B cell (primary cell): ENCODE measurements around the gene EXD2. TPM values are rescaled to one million over a fixed set of nuclear protein-coding genes. Genes with fewer than 3 reads are reported as not detected.

Experiments
- polyA plus RNA-seq: library from polyadenylated mRNA; depleted of rRNA; stranded (reverse); fragments of >200 nt; gene quantifications from 2 replicates; pipeline ENCODE4 v1.2.3, GENCODE V29; 2012
- small RNA-seq: library from RNA; depleted of rRNA; stranded (forward); fragments of <200 nt; gene quantifications from one replicate; pipeline ENCODE3, GENCODE V24; 2012; ENCODE audit warnings: low replicate concordance, low read depth; ENCODE audit not compliant: insufficient read length
- total RNA-seq, 2 donors: library from RNA; stranded (reverse); fragments of 120-200 nt in 1 of 2; gene quantifications; 1 replicate in 1 of 2; 2 replicates in 1 of 2; pipeline versions ENCODE4 v1.2.3 to v1.2.4, GENCODE V29; 2013 to 2022

Gene EXD2
- total and polyA plus RNA-seq, 2 donors (not counting 1 experiment from before 2014, with no cell fraction given): 3.6 to 10.0 TPM

Small RNA genes within 50 kb of the gene (small RNA-seq; reads per million reads assigned to genes)
- not detected for gene RF00019

Other genes starting within 250 kb of the EXD2 start
- gene ACTN1, start 212.2 kb upstream of the EXD2 start, total RNA-seq: 0.74 and 1.1 TPM in 2 replicates
- gene ACTN1, start 212.2 kb upstream of the EXD2 start, polyA plus RNA-seq: 0.89 and 2.1 TPM in 2 replicates
- 60.3 and 62.2 TPM in 2 replicates for gene DCAF5, start 38.4 kb upstream of the EXD2 start, total RNA-seq
- 58.7 and 65.5 TPM in 2 replicates for gene DCAF5, start 38.4 kb upstream of the EXD2 start, polyA plus RNA-seq
- 3.3 and 3.4 TPM in 2 replicates for gene GALNT16, start 68.7 kb downstream of the EXD2 start, total RNA-seq
- 0.09 and 0.12 TPM in 2 replicates for gene GALNT16, start 68.7 kb downstream of the EXD2 start, polyA plus RNA-seq
- gene ERH, start 206.8 kb downstream of the EXD2 start, total RNA-seq: 156 and 169 TPM in 2 replicates
- 29.3 and 56.3 TPM in 2 replicates for gene ERH, start 206.8 kb downstream of the EXD2 start, polyA plus RNA-seq
- gene SLC39A9, start 207.2 kb downstream of the EXD2 start, total RNA-seq: 59.1 and 66.2 TPM in 2 replicates
- gene SLC39A9, start 207.2 kb downstream of the EXD2 start, polyA plus RNA-seq: 18.4 and 19.1 TPM in 2 replicates